Epithelial cell of esophagus (primary cell): ENCODE data around the gene EXOC3L1.

Experiments
- DNase-seq: peaks from one replicate; pipeline ENCODE4 v3.0.0; 2010; ENCODE audit warnings: low read depth
- H3K4me3 ChIP-seq: 2 replicates; pipeline ENCODE4 v1.5.1; 2011; ENCODE audit warnings: mild to moderate bottlenecking, low read length, control low read depth
- TF ChIP-seq, protein P1 (sequence below): IDR thresholded peaks from 2 replicates; pipeline ENCODE4 v1.5.1; 2011; ENCODE audit warnings: low read depth, mild to moderate bottlenecking, low read length, control low read depth, inconsistent platforms; ENCODE audit not compliant: insufficient read depth; ENCODE audit errors: missing control alignments

The EXOC3L1 gene

DNA sequence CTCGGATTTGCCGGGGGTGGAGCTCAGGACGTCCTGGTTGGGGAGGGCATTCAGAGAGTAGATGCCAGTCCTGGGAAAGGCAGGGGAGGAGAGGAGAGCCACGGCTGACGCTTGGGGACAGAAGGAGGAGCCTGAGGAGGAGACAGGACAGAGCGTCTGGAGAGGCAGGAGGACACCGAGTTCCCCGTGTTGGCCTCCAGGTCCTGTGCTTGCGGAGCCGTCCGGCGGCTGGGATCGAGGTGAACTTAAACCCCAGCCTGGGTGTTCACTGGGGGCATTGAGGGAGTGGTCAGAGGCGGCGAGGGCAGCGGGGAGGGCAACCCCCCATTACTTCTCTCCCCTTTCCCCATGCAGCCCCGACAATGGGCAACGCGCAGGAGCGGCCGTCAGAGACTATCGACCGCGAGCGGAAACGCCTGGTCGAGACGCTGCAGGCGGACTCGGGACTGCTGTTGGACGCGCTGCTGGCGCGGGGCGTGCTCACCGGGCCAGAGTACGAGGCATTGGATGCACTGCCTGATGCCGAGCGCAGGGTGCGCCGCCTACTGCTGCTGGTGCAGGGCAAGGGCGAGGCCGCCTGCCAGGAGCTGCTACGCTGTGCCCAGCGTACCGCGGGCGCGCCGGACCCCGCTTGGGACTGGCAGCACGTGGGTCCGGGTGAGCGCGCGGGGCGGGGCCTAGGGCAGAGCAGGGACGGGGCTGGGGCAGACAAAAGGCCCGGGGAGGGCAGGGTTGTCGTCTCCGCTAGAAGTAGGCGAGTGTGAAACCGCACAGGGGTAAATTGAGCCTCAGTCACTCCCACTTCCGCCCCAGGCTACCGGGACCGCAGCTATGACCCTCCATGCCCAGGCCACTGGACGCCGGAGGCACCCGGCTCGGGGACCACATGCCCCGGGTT lies 15.9 kb downstream of the EXOC3L1 start:
- TF ChIP-seq, protein P1, sequence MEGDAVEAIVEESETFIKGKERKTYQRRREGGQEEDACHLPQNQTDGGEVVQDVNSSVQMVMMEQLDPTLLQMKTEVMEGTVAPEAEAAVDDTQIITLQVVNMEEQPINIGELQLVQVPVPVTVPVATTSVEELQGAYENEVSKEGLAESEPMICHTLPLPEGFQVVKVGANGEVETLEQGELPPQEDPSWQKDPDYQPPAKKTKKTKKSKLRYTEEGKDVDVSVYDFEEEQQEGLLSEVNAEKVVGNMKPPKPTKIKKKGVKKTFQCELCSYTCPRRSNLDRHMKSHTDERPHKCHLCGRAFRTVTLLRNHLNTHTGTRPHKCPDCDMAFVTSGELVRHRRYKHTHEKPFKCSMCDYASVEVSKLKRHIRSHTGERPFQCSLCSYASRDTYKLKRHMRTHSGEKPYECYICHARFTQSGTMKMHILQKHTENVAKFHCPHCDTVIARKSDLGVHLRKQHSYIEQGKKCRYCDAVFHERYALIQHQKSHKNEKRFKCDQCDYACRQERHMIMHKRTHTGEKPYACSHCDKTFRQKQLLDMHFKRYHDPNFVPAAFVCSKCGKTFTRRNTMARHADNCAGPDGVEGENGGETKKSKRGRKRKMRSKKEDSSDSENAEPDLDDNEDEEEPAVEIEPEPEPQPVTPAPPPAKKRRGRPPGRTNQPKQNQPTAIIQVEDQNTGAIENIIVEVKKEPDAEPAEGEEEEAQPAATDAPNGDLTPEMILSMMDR = peak; percentile 34
- peak overlapping the region; percentile 55 for H3K4me3 ChIP-seq
- peak; percentile 96 for DNase-seq

DNA sequence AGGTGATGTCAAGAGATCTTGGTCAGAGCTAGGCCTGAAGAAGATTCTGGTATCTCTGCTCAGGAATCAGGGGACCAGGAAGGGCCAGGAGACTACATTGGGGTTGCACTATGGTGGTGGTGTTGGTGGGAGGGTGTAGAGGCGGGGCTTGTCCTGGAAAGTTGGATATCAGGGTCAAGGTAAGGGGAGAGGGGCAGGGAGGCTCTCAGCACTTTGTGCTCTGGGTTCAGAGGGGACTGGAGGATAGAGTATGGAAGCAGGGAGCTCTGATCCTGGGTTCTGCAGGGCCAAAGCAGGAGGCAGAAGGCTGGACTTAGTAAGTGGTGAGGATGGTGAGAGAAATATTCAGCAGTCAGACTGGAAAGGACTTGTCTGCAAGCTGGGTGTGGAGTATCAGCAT lies 16.6 kb downstream of the EXOC3L1 start:
- TF ChIP-seq, protein P1 = no peak
- DNase-seq = no peak
- H3K4me3 ChIP-seq = peak overlapping the region; percentile 55

DNA sequence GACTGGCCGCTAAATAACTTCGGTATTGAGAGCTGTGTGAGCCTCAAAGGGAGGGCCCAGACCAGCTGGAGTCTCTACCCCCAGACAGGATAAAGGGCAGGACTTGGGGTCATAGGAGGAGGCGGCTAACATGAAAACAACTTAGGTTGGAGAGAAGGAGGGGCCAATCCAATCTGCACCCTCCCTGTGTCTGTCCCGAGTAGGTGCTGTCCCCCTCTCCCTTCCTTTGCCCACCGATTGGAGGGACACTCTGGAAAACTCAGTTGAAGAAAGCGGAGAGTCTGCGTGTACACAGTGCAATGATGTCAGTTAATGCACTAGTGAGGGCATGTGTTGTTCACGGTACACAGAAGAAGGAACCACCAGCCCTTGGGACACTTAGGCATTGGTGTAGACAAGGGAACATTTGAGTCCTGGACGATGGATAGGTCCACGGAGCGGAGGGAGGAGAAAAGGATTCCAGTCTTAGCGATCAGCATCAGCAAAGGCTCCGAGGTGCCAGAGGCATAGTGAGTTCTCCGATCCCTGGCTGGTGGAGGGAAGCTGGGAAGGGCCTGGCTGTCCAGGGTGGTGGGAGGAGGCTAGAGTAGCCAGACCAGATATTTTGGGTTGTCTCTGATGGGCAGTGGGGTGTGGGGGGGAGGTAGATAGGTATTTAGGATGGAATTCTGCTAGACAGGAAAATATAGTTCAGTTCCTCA lies 18.8 kb downstream of the EXOC3L1 start:
- H3K4me3 ChIP-seq = peak overlapping the region; percentile 54
- no peak for DNase-seq
- TF ChIP-seq, protein P1 = no peak

DNA sequence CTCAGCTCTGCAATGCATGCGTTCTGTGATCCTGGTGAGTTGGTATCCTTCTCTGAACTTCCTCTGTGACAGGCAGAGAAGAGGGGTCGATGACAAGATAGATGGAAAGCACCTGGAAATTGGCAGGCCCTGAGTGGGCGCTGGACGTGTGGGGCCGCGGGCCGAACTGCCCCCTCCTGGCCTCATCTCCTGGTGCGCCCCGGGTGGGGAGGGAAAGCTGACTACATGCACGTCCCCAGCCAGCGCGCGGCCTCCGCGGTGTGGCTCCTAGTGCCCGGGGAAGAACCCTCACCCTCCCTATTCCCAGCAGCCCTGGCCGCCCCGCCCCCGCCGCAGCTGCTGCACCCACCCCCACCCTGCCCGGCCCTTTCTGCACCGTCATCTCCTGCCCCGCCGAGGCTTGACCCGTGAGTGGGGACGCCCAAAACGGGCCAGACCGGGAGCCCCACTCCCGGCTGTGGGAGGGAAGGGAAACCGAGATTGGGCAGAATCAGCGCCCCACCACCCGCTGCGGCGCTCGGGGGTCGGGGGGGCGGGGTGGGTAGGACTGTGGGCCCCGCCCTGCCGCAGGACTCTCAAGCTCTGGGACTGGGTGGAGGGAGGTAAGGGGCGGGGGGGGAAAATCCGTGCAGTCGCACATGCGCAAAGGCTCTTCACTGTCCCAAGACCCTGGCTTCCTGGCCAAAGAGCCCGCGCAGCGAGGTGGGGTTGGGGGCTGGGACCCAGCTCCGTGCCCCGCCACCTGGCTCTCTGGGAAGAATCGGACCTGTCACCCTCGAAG lies 19.6 kb downstream of the EXOC3L1 start, which contains the start of gene NOL3:
NOL3 (plus strand) TSS at position 371 of the 781 bp plus-strand sequence.
- peak; percentile 74 for DNase-seq
- TF ChIP-seq, protein P1 = no peak
- H3K4me3 ChIP-seq = peak within 1 kb of the TSS; percentile 54

DNA sequence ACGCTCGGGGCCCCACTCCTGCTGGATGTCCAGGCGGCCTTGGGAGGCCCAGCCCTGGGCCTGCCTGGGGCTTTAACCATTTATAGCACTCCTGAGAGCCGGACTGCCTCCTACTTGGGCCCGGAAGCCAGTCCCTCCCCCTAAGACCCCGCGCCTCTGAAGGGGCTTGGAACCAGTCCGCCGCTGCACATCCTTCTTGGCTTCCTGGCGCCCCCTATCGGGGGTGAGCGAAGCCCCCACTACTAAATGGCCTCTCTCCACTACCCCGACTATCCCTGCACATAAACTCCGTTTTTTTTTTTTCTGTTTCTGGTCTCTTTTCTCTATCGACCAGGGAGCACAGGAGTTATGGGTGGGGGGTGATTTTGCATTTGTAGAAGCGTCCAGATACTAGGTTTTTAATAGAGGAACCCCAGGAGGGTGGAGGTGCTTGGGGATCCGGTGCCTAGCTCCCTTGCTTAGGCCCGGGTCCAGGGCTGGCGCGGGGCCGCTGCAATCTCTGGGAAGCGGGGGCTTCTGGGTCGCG lies 20.2 kb downstream of the EXOC3L1 start:
- no peak for DNase-seq
- TF ChIP-seq, protein P1 = peak; percentile 48
- H3K4me3 ChIP-seq = peak overlapping the region; percentile 54

DNA sequence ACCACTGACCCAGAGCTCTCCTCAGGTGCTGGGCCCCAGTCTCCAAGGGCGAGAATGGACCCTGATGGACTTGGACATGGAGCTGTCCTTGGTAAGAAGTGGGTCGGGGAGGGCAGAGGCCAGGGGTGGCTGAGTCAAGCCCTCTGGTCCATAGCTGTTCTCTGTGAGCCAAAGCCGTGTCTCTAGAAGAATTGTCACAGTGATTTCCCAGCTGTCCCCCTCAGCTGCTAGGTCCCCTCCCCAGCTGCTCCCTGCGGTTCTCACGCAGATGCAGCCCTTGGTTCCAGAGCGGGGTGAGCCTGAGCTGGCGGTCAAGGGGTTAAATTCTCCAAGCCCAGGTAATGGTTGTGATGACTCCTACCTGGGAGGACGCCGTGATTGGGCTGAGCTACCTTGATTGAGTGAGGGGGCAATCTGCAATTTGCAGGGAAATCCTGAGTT lies 20.9 kb downstream of the EXOC3L1 start:
- no peak overlapping the region for H3K4me3 ChIP-seq
- DNase-seq = no peak
- TF ChIP-seq, protein P1 = no peak
